Esophagus (tissue), 2 donors: Measurements from ENCODE around the gene CACNB1. TPM values are rescaled to one million over a fixed set of nuclear protein-coding genes. Genes with fewer than 3 reads are reported as not detected.

Experiments
- H3K27ac ChIP-seq, 2 donors: one replicate each; pipeline ENCODE4 v1.5.1; 2013; ENCODE audit warnings: low read depth in 2 of 2, mild to moderate bottlenecking in 2 of 2, inconsistent platforms in 1 of 2, low read length in 1 of 2, moderate library complexity in 1 of 2
- H3K27me3 ChIP-seq, 2 donors: one replicate each; pipeline ENCODE4 v1.6.1; 2013; ENCODE audit warnings: low read length in 2 of 2, control low read depth in 1 of 2, mild to moderate bottlenecking in 1 of 2; ENCODE audit not compliant: insufficient read depth in 2 of 2, control insufficient read depth in 1 of 2
- H3K36me3 ChIP-seq, 2 donors: one replicate each; pipeline ENCODE4 v1.6.1; 2013; ENCODE audit warnings: low read length in 1 of 2; ENCODE audit not compliant: control insufficient read depth in 2 of 2, insufficient read depth in 2 of 2
- H3K4me1 ChIP-seq, 2 donors: one replicate each; pipeline ENCODE4 v1.6.1; 2013; ENCODE audit warnings: low read length in 1 of 2; ENCODE audit not compliant: control insufficient read depth in 2 of 2, insufficient read depth in 2 of 2
- H3K4me3 ChIP-seq, 2 donors: one replicate each; pipeline ENCODE4 v1.5.1; 2013; ENCODE audit warnings: low read length in 2 of 2, mild to moderate bottlenecking in 2 of 2, low read depth in 1 of 2, moderate library complexity in 1 of 2
- H3K9me3 ChIP-seq, 2 donors: one replicate each; pipeline ENCODE4 v1.6.1; 2013; ENCODE audit warnings: mild to moderate bottlenecking in 2 of 2, low read depth in 1 of 2, low read length in 1 of 2, moderate library complexity in 1 of 2; ENCODE audit not compliant: control insufficient read depth in 2 of 2, insufficient read depth in 1 of 2
- WGBS, 2 donors: extraction: QIAGEN DNeasy Blood & Tissue Kit; methylation state at CpG; one replicate each; pipeline ENCODE4 v1.1.7; 2013; 5-methylcytosine and 5-hydroxymethylcytosine counted together
- polyA plus RNA-seq, 2 donors: library from polyadenylated mRNA; stranded (reverse); fragments of 200-250 nt; gene quantifications; one replicate each; pipeline ENCODE4 v1.2.3, GENCODE V29; 2013
- donor health status: healthy with polysubstance abuse.
- donor health status: Bipolar disorder and iron deficiency.

CACNB1 gene
- polyA plus RNA-seq, 2 donors = 1.6 to 2.6 TPM

DNA sequence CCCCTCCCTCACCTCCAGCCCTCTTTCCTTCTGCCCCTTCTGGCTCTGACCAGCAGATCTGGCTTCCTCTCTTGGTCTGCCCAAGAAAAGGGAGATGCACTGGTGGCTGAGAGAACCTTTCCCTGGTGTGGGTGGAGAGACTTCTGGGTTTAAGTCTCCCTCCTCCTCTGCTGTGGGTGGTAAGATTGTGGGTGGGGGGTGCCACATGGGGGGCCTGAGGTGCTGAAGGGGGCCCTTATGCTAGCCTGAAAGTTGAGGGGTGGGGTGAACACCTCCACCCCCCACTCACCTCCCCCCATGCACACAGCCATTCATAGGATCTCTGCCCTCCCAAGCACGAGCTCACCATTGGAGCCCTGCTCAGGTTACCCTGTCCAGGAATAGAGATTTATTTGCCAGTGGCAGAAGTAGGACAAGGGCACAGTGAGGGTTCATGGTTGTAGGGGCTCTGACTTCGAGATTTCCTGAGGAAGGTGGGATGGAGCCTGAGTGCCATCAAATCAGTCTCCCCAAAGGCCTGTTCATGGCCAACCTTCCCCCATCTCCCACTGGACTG lies 30.0 kb upstream of the CACNB1 start:
- WGBS, 2 donors = 60 to 63% methylated on average over 2 of the region's 2 CpGs

DNA sequence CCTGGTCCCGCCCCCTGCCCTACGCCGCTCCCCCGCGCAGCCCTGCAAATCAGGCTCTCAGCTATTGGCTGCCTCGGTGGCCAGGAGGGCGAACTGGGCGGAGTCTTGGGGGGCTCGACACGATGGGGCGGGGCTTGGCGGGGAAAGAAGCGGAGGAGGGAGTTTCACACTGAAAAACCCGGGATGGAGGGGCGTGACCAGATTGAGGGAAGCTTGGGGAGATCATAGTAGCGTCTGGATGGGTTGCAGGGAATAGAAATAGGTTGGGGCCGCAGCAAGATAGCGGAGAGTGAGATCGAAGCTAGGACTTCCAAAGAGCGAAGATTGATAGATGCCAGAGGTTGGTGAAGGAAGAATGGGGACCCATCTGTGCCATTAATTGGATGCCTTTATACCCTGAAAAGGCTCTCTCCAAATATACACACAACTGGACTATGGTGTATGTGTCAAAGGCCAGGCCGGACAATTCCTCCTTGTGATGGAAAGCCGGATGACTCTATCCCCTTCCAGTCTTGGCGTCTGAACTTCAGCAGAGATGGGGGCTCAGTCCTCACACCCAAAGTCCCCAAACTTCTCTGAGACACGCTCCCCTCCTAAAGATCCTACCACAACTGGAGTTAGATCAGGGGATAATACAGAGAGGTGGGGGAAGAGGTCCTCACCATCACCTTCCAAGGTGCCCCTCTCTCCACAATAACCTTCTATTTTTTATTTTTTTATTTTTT lies 28.7 kb upstream of the CACNB1 start:
- Histone ChIP-seq H3K27ac (no peak overlapping the region), H3K4me3 (peak overlapping the region in 1 of 2 donors; percentile 25)

More for the DNA sequence above, 30.0 kb upstream of the CACNB1 start:
- H3K36me3 ChIP-seq = no peaks in the 10 kb centered on the region
- H3K27me3 ChIP-seq = peaks cover 0 to 11% of the 10 kb centered on the region in 2 donors
- H3K4me3 ChIP-seq = no peak overlapping the region
- H3K4me1 ChIP-seq = peaks cover 6 to 8% of the 10 kb centered on the region in 2 donors
- no peak overlapping the region for H3K27ac ChIP-seq
- no peaks in the 10 kb centered on the region for H3K9me3 ChIP-seq

DNA sequence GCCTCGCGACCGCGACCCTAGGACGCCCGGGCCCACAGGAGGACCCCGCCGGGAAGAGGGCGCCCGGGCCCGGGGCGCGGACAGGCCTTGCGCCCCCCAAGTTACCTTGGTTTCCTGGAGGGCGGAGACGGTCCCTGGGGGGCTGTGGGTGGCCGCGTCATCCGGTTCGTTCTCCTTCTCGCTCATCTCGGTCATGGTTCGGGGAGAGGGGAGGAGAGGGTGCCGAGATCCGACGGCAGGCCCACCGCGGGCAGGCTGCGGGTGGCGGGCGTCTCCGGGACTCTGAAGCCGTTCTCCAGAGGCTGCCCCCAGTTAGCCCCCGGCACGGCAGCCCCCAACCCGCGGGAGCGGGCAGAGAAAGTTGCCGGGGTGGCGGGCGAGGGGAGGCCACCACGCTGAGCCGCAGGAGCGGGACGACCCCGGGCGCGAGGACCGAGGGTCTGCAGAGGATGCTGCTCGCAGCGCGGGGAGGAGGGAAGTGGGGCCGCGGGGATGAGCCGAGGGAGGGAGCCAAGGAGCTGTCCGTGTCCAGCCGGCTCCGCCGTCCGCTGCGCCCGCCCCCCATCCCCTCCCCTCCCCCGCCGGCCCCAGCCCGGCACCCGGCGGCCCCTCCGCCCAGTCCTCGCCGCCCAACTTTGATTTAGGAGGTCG lies 28.0 kb upstream of the CACNB1 start, which contains the start of gene STAC2:
Gene STAC2, minus strand, starts transcription at position 638 of the 651 bp plus-strand sequence. Its CDS starts 443 bp downstream, at position 195.
- 3% methylated on average over 35 to 71 of the region's 71 CpGs for WGBS, 2 donors
- no peak within 1 kb of the TSS for H3K27ac ChIP-seq
- H3K9me3 ChIP-seq = no peaks in the 10 kb centered on the region
- H3K27me3 ChIP-seq = peaks cover 0 to 11% of the 10 kb centered on the region in 2 donors
- H3K36me3 ChIP-seq = no peaks in the 10 kb centered on the region
- H3K4me3 ChIP-seq = peak within 1 kb of the TSS; percentile 25
- H3K4me1 ChIP-seq = peaks cover 6% of the 10 kb centered on the region in 2 donors

More for the DNA sequence above, 28.7 kb upstream of the CACNB1 start:
- H3K36me3 ChIP-seq = no peaks in the 10 kb centered on the region
- H3K4me1 ChIP-seq = peaks cover 6% of the 10 kb centered on the region in 2 donors
- H3K27me3 ChIP-seq = peaks cover 0 to 11% of the 10 kb centered on the region in 2 donors
- WGBS, 2 donors = 14 to 15% methylated on average over 24 of the region's 24 CpGs
- H3K9me3 ChIP-seq = no peaks in the 10 kb centered on the region

DNA sequence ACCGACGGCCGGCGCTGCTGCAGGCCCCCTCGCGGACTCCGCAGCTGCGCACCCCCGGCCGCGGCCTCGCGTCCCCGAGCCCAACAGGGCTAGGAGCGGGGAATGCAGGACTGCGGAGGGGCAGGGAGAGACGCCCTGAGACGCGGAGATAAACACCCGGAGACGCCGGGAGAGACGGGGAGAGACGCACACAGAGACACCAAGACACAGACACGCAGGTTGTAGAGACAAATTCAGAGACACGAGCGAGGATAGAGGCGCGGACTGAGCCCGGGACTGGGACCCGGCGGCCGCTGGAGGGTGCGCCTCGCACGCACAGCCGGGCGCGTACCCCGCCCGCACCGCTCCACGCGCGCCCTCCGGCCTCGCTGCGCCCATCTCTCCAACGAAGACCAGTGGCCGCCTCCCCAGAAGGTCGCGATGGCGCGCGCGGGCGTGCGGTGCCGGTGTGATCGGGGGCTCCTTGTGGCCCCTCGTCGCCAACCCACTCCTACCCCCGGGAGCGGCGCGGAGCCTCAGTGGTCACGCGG lies 27.4 kb upstream of the CACNB1 start:
- Histone ChIP-seq H3K4me3 (peak overlapping the region; percentile 25), H3K27me3 (peaks cover 0 to 11% of the 10 kb centered on the region in 2 donors), H3K9me3 (no peaks in the 10 kb centered on the region), H3K36me3 (no peaks in the 10 kb centered on the region), H3K27ac (no peak overlapping the region), H3K4me1 (peaks cover 6% of the 10 kb centered on the region in 2 donors)
- WGBS, 2 donors = 3% methylated on average over 55 to 68 of the region's 68 CpGs

DNA sequence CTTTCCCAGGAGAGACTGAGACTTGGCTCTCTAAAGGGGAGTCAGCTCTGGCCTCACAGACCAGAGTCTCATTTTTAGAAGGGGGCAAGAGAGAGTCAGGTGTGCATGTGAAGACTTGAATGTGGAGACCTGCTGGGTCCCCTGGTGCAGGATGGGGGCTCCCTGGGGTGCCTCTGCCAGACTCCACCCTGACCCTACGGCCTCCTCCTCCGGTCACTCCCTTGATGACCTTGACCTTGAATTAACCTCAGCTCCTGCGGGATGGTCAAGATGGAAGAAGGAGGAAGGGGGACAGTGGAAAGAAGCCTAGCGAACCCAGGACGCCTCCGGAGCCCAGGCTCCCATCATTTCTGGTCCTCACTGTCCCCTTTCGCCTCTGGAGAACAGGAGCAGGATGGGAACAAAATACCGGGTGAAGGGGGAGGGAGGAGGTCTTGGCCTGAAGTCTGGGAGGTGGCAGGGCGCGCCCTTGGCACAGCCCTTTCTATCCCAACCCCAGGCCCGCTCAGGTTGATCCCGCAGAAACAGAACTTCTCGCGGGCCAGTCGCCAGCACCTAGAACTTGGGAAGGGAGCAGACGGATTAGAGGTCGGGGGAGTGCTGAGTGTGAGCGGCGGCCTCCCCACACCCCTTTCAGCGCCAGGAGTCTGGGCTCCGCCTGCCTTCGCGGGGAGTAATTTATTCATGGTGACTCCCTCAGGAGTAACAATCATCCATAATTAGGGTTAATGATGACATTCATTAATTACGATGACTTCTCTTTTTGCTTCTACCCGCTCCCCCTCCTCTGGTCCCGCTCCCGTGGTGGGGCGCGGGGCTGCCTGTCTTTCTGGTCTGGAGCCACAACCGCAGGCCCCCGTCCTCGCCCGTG lies 26.7 kb upstream of the CACNB1 start:
- Histone ChIP-seq H3K27me3 (peaks cover 0 to 11% of the 10 kb centered on the region in 2 donors), H3K9me3 (no peaks in the 10 kb centered on the region), H3K27ac (no peak overlapping the region), H3K4me3 (peak overlapping the region in 1 of 2 donors; percentile 25), H3K36me3 (no peaks in the 10 kb centered on the region), H3K4me1 (peaks cover 6% of the 10 kb centered on the region in 2 donors)
- WGBS, 2 donors = 37 to 38% methylated on average over 30 to 33 of the region's 33 CpGs

DNA sequence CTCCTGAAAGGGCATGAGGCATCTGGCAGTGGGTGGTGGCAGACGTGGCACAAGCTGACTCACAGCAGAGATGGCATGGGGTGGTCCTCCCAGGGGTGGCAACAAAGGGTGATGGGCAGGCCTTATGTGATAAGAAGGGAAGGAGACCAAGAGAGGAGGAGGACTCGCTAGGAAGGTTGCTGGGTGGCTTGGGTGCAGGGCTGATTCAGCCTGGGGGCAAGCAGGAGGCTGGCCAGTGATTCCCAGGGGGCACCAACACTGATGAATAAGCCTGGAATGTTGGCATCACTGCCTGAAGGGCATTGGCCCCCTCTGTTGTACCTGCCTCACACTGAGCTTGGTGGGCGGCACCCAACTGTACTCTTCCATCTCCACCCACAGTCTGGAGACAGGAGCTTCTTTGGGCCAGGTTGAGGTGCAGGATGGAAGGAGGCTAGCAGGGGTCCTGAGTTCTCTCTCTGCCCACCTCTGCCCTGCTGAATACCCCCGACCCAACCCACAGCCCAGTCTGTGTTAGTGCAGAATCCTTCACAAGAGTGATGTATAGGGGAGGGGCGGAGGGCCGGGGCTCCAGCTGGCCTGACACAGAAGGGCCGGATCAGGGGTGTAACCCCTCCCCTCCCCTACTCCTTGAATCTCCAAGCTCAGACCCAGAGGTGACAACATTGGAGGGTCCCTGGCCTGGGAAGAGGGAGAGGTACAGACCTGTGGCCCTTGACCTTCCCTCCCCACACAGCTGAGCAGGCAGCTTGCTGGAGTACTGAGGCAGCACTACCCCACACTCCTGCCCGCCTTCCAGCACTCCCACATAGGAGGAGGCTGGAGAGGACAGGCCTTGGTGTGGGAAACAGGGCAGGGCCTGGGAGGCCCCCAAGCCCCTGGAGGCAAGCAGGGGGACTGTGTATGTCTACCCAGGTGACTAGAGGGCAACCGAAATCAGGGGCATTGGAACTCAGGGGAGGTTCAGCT lies 25.7 kb upstream of the CACNB1 start:
- Histone ChIP-seq H3K27ac (no peak overlapping the region), H3K4me1 (peaks cover 6% of the 10 kb centered on the region in 2 donors), H3K36me3 (no peaks in the 10 kb centered on the region), H3K27me3 (peaks cover 0 to 11% of the 10 kb centered on the region in 2 donors), H3K4me3 (no peak overlapping the region), H3K9me3 (no peaks in the 10 kb centered on the region)
- 77 to 78% methylated on average over 9 of the region's 9 CpGs for WGBS, 2 donors

DNA sequence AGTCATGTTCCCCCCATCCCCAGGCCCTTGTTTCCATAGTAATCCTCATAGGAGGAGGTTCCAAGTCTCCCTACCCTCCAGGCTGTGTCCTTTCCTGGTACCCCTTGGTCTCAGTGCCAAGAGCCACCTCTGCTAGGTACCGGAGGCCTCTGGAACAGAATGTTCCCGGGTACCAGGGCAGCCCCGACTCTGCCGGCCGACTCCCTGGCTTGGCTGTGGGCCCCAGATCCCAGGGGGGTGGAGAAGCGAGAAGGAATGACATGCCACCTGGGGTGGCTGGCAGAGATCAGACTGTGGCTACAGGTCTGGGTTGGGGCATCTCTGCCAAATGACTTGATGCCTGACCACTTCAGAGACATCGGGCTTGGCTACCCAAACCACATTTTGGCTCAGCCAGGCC lies 24.7 kb upstream of the CACNB1 start:
- Histone ChIP-seq H3K27me3 (peaks cover 0 to 11% of the 10 kb centered on the region in 2 donors), H3K4me3 (no peak overlapping the region), H3K36me3 (no peaks in the 10 kb centered on the region), H3K27ac (no peak overlapping the region), H3K9me3 (no peaks in the 10 kb centered on the region), H3K4me1 (peaks cover 6% of the 10 kb centered on the region in 2 donors)
- WGBS, 2 donors = 58 to 71% methylated on average over 7 of the region's 7 CpGs

DNA sequence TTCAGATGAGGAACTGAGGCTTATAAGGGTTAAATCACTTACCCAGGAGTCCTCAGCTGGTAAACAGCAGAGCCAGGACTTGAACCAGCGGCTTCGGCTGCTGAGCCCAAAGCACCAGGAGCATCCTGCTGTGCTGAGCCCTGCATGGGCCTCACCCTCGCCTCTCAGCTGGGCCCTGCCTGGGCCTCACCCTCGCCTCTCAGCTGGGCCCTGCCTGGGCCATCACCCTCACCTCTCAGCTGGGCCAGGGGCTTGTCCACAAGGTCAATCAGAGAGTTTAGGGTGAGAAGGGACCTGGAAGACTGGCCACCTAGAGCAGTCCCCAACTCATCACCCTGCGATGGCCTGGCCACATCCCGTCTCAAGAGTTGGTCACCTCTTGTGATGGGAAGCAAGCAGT lies 24.1 kb upstream of the CACNB1 start:
- Histone ChIP-seq H3K4me3 (no peak overlapping the region), H3K27ac (no peak overlapping the region), H3K36me3 (no peaks in the 10 kb centered on the region), H3K4me1 (peaks cover 6% of the 10 kb centered on the region in 2 donors), H3K27me3 (peaks cover 0 to 11% of the 10 kb centered on the region in 2 donors), H3K9me3 (no peaks in the 10 kb centered on the region)
- 91 to 94% methylated on average over 6 of the region's 6 CpGs for WGBS, 2 donors
